ENCODE data around the gene TM9SF1. TPM values are rescaled to one million over a fixed set of nuclear protein-coding genes. Genes with fewer than 3 reads are reported as not detected.

The TM9SF1 gene
- total RNA-seq, 1 experiment from 2014 or later, result 41.9 TPM

GRCh38 chr14:24147761-24148428 is 47.3 kb downstream of the TM9SF1 start:
- POLR2A ChIA-PET, result interaction anchor here (0.7 to 2.8 kb wide), 4 partner anchors 11 to 33 kb away, joined by 4 to 46 read pairs (median 18); partner anchors contain the start of genes DCAF11, IRF9, NRL and PSME1
- no peak for DNase-seq
- Mint-ChIP-seq H3K9me3 (ENCODE audit: unreplicated experiment) (no peaks in the 10 kb centered on the region), H3K4me3 (ENCODE audit: unreplicated experiment) (peak overlapping the region; percentile 92), H3K36me3 (ENCODE audit: insufficient read depth, unreplicated experiment) (peaks cover 60% of the 10 kb centered on the region), H3K27me3 (ENCODE audit: insufficient read depth, unreplicated experiment) (no peaks in the 10 kb centered on the region), H3K4me1 (ENCODE audit: low read depth, unreplicated experiment) (peaks cover 14% of the 10 kb centered on the region), H3K27ac (ENCODE audit: unreplicated experiment) (peak overlapping the region; percentile 65)
- Histone ChIP-seq H3K4me1 (peaks cover 6% of the 10 kb centered on the region), H3K27me3 (replicated peaks; ENCODE audit: control insufficient read depth, insufficient read depth, low read length) (no peaks in the 10 kb centered on the region), H3K9me3 (no peaks in the 10 kb centered on the region), H3K4me3 (ENCODE audit: low read depth, low read length) (peak overlapping the region; percentile 95), H3K36me3 (ENCODE audit: control insufficient read depth, insufficient read depth, low read length) (peaks cover 5% of the 10 kb centered on the region; the same call in 1 of the 2 replicates)
- intact Hi-C loops (cut with micrococcal nuclease; ENCODE audit: unreplicated experiment), result loop anchor here (1.0 kb wide), 2 partner anchors 12 to 13 kb away; partner anchors contain the start of genes IRF9 and PSME1
- CTCF ChIA-PET, result interaction anchor here (1.6 to 4.1 kb wide), 2 partner anchors 13 to 54 kb away, joined by 6 to 47 read pairs; partner anchors contain the start of genes IRF9 and PCK2
- TF ChIP-seq, protein P1, sequence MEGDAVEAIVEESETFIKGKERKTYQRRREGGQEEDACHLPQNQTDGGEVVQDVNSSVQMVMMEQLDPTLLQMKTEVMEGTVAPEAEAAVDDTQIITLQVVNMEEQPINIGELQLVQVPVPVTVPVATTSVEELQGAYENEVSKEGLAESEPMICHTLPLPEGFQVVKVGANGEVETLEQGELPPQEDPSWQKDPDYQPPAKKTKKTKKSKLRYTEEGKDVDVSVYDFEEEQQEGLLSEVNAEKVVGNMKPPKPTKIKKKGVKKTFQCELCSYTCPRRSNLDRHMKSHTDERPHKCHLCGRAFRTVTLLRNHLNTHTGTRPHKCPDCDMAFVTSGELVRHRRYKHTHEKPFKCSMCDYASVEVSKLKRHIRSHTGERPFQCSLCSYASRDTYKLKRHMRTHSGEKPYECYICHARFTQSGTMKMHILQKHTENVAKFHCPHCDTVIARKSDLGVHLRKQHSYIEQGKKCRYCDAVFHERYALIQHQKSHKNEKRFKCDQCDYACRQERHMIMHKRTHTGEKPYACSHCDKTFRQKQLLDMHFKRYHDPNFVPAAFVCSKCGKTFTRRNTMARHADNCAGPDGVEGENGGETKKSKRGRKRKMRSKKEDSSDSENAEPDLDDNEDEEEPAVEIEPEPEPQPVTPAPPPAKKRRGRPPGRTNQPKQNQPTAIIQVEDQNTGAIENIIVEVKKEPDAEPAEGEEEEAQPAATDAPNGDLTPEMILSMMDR (IDR thresholded peaks at IDR 0.05; ENCODE audit: insufficient read depth in 1 of 2, low read depth in 1 of 2, low read length in 1 of 2, severe bottlenecking in 1 of 2, unreplicated experiment in 1 of 2), result no peak
- TSS peak; percentile 53 for BruUV-seq (replicated peaks)

DNA sequence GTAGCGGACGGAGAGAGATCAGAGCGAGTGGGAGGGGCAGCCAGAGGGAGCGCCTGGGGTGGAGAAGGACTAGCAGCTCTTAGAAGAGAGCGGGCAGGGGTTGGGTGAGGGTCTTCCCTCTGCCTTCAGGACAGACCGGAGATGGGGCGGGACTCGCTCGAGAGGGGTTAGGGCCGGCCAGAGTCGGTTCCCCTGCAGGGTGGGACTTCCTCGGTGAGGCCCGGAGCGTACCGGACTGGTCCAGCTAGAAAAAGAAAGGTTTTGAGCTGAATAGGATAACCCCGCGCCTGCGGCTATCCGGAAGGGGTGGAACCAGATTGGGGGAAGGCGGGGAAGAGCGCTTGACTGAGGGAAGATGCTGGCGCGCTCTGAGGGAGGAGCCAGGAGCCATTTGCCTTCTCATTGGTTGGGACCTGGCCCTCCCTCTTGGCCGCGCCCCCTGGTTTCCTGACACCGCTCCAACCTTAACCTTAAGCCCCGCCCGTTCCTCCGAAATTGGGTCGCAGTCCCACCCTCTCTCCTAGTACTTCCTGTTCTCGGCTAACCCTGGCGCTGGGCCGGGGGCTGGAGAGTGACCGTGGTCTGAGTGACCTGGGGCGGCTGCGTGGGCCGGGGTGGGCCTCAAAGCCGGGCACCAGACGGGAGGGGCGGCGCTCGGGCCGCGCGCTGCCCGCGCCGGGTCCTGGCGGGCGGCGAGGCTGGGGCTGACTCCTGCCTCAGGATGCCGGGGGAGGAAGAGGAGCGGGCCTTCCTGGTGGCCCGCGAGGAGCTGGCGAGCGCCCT is 48.1 kb downstream of the TM9SF1 start, which contains the start of gene RNF31:
Gene RNF31 (plus strand): TSS at position 521 of the 783 bp plus-strand sequence. CDS start 201 bp downstream, at position 722.
- peaks cover 52% of the 10 kb centered on the region for H3K36me3 Mint-ChIP-seq (ENCODE audit: insufficient read depth, unreplicated experiment)
- Histone ChIP-seq H3K27me3 (replicated peaks; ENCODE audit: control insufficient read depth, insufficient read depth, low read length) (no peaks in the 10 kb centered on the region), H3K4me1 (peaks cover 6% of the 10 kb centered on the region), H3K9me3 (no peaks in the 10 kb centered on the region), H3K4me3 (ENCODE audit: low read depth, low read length) (peak within 1 kb of the TSS; percentile 95), H3K36me3 (ENCODE audit: control insufficient read depth, insufficient read depth, low read length) (peaks cover 5% of the 10 kb centered on the region; the same call in 1 of the 2 replicates)
- DNase-seq, result peak; percentile 97 to 98
- peak within 1 kb of the TSS; percentile 65 for H3K27ac Mint-ChIP-seq (ENCODE audit: unreplicated experiment)
- intact Hi-C loops (cut with micrococcal nuclease; ENCODE audit: unreplicated experiment), result loop anchor here (1.0 kb wide), 4 partner anchors 11 to 41 kb away; partner anchors contain the start of genes IPO4, IRF9 and PSME1
- H3K4me3 Mint-ChIP-seq (ENCODE audit: unreplicated experiment), result peak within 1 kb of the TSS; percentile 92
- CTCF ChIA-PET, result interaction anchor here (0.6 to 4.1 kb wide), 12 partner anchors 11 to 185 kb away, joined by 3 to 47 read pairs (median 6); partner anchors contain the start of genes CHMP4A, CIDEB, DCAF11 and IRF9
- POLR2A ChIA-PET, result interaction anchor here (0.8 to 2.8 kb wide), 10 partner anchors 11 to 95 kb away, joined by 4 to 46 read pairs (median 10); partner anchors contain the start of genes CHMP4A, DCAF11, IPO4 and IRF9
- H3K27me3 Mint-ChIP-seq (ENCODE audit: insufficient read depth, unreplicated experiment), result no peaks in the 10 kb centered on the region
- no TSS peak for BruUV-seq (replicated peaks)
- H3K4me1 Mint-ChIP-seq (ENCODE audit: low read depth, unreplicated experiment), result peaks cover 14% of the 10 kb centered on the region
- H3K9me3 Mint-ChIP-seq (ENCODE audit: unreplicated experiment), result no peaks in the 10 kb centered on the region
- TF ChIP-seq, protein P1 (IDR thresholded peaks at IDR 0.05; ENCODE audit: insufficient read depth in 1 of 2, low read depth in 1 of 2, low read length in 1 of 2, severe bottlenecking in 1 of 2, unreplicated experiment in 1 of 2), result peak in 1 of 2 experiments; percentile 15

Measured in Caco-2 (cell line).